ENCODE measurements around the gene SPSB3. TPM values are rescaled to one million over a fixed set of nuclear protein-coding genes. Genes with fewer than 3 reads are reported as not detected.

Gene SPSB3
- total and polyA plus RNA-seq, 2 of the 13 experiments (the other 11 are each of a cell fraction or from before 2014, with no cell fraction given): 13.2 to 21.9 TPM

- TF ChIP-seq HNF1A (IDR thresholded peaks at IDR 0.05; ENCODE audit: low read depth): 0 out of 2 replicates have a peak, but pooled peaks have one; percentile 11
- TF ChIP-seq HNF1A (CRISPR knock-in tag; IDR thresholded peaks at IDR 0.05; ENCODE audit: borderline replicate concordance): no peak
- TF ChIP-seq LBX2 (CRISPR knock-in tag; IDR thresholded peaks at IDR 0.05; ENCODE audit: borderline replicate concordance): peak; percentile 37; the same call in 1 of the 2 replicates
- TF ChIP-seq ZC3H13 (CRISPR knock-in tag; IDR thresholded peaks at IDR 0.05): peak; percentile 84
- no peak for TF ChIP-seq TP53 (CRISPR knock-in tag; conservative IDR thresholded peaks at IDR 0.05)
- TF ChIP-seq SAP130 (CRISPR knock-in tag; IDR thresholded peaks at IDR 0.05; ENCODE audit: low read depth): peak; percentile 94
- peak; percentile 70 for TF ChIP-seq POLR2G (IDR thresholded peaks at IDR 0.05; ENCODE audit: low read depth, low read length)
- peak; percentile 70; the same call in 1 of the 2 replicates for TF ChIP-seq DRAP1 (CRISPR knock-in tag; IDR thresholded peaks at IDR 0.05)
- peak; percentile 69; the same call in 1 of the 2 replicates for TF ChIP-seq ZZZ3 (CRISPR knock-in tag; IDR thresholded peaks at IDR 0.05; ENCODE audit: borderline replicate concordance)
- no peak for TF ChIP-seq ATF3 (CRISPR knock-in tag; IDR thresholded peaks at IDR 0.05)
- TF ChIP-seq IRF2 (CRISPR knock-in tag; IDR thresholded peaks at IDR 0.05): peak; percentile 74
- no peak for TF ChIP-seq ZNF260 (CRISPR knock-in tag; IDR thresholded peaks at IDR 0.05; ENCODE audit: borderline replicate concordance, low read depth)
- peak; percentile 31; the same call in 1 of the 2 replicates for TF ChIP-seq PPARG (CRISPR knock-in tag; conservative IDR thresholded peaks at IDR 0.05)
- peak; percentile 59 for TF ChIP-seq YY1 (IDR thresholded peaks at IDR 0.05; ENCODE audit: insufficient read depth, insufficient replicate concordance, low read depth, low read length)
- TF ChIP-seq TOPORS (CRISPR knock-in tag; IDR thresholded peaks at IDR 0.05): peak; percentile 7; the same call in 1 of the 2 replicates
- TF ChIP-seq ZNF614 (CRISPR knock-in tag; IDR thresholded peaks at IDR 0.05; ENCODE audit: borderline replicate concordance): peak; percentile 60; the same call in 1 of the 2 replicates
Observed at GRCh38 chr16:1782408-1783264, at the start of gene SPSB3, which contains the start of gene NUBP2 (continued).

Data from HepG2 (cell line).